ENCODE data around the gene EMILIN3.

Gene EMILIN3

DNA sequence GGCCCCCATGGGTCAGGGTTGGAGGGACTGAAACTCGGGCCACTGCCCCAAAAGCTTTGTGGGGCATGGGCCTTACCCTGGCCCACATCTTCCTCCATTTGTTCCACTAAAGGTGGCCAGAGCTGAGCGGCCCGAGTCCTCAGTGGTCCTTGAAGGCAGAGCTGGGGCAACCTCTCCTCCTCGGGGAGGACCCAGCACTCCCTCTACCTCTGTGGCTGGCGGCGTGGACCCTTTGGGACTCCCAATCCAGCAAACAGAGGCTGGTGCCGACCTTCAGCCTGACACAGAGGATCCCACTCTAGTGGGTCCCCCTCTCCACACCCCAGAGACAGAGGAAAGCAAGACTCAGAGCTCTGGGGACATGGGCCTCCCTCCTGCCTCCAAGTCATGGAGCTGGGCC lies 16.7 kb downstream of the EMILIN3 start:
- peaks cover 0 to 77% (median 69%) of the 10 kb centered on the region in 5 donors for H3K36me3 ChIP-seq (ENCODE audit: control insufficient read depth in 5 of 5, insufficient read depth in 5 of 5, low read length in 5 of 5)
- no peak overlapping the region for H3K9ac ChIP-seq (ENCODE audit: low read length in 5 of 5)
- H3K9me3 ChIP-seq (ENCODE audit: control insufficient read depth in 5 of 5, low read length in 5 of 5): no peaks in the 10 kb centered on the region
- no peaks in the 10 kb centered on the region for H3K27me3 ChIP-seq (ENCODE audit: control insufficient read depth in 5 of 5, insufficient read depth in 4 of 5, low read length in 5 of 5)
- no peaks in the 10 kb centered on the region for H3K4me1 ChIP-seq (ENCODE audit: control insufficient read depth in 5 of 5, insufficient read depth in 5 of 5, low read length in 5 of 5)
- H3K27ac ChIP-seq (ENCODE audit: low read depth, low read length): no peak overlapping the region
- H3K4me3 ChIP-seq (ENCODE audit: low read depth in 1 of 5, low read length in 5 of 5): no peak overlapping the region

DNA sequence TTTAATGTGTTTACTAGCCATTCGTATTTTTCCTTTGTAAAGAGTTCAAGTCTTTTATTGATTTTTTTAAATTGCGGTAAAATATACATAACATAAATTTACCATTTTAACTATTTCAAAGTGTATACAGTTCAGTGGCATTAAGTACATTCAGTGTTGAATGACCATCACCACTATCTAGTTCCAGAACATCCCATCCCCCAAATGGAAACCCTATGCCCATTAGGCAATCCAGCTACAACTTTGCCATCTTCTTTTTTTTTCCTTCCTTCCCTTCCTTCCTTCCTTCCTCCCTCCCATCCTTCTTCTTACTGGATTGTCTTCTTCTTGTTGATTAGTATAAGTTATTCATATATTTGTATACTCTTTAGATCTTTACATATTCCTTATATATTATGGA lies 17.4 kb downstream of the EMILIN3 start:
- no peak overlapping the region for H3K9ac ChIP-seq (ENCODE audit: low read length in 5 of 5)
- peaks cover 0 to 72% (median 65%) of the 10 kb centered on the region in 5 donors for H3K36me3 ChIP-seq (ENCODE audit: control insufficient read depth in 5 of 5, insufficient read depth in 5 of 5, low read length in 5 of 5)
- H3K4me3 ChIP-seq (ENCODE audit: low read depth in 1 of 5, low read length in 5 of 5): no peak overlapping the region
- no peak overlapping the region for H3K27ac ChIP-seq (ENCODE audit: low read depth, low read length)
- H3K27me3 ChIP-seq (ENCODE audit: control insufficient read depth in 5 of 5, insufficient read depth in 4 of 5, low read length in 5 of 5): no peaks in the 10 kb centered on the region
- no peaks in the 10 kb centered on the region for H3K9me3 ChIP-seq (ENCODE audit: control insufficient read depth in 5 of 5, low read length in 5 of 5)
- H3K4me1 ChIP-seq (ENCODE audit: control insufficient read depth in 5 of 5, insufficient read depth in 5 of 5, low read length in 5 of 5): no peaks in the 10 kb centered on the region

DNA sequence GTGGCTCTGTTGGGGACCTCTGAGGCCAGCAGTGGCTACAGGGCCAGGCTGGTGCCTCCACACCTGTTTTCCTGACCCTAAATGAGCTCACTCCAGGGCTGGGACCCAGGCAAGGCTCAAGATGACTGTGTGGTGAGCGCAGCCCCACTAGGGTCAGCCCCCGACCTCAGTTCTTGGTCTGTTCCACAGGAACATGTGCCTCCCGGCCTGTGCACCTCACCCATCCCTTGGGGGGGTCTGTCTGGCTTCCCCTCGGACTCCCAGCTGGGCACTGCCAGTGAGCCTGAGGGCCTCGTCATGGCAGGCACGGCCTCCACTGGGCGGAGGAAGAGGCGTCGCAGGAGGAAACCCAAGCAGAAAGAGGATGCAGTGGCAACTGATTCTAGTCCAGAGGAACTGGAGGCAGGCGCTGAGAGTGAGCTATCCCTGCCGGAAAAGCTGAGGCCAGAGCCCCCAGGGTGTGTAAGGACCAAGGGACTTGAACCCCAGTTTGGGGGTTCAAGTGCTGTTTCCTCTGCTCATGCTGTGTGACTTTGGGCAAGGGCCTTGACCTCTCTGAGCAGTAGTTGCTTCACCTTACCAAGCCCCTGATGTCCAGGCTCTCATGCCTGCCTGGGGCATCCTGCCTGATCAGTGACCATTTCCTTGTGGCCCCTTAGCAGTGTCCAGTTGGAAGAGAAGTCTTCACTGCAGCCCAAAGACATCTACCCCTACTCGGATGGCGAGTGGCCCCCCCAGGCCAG lies 18.0 kb downstream of the EMILIN3 start:
- H3K4me1 ChIP-seq (ENCODE audit: control insufficient read depth in 5 of 5, insufficient read depth in 5 of 5, low read length in 5 of 5): peaks cover 0 to under 1% (median 0%) of the 10 kb centered on the region in 5 donors
- H3K9me3 ChIP-seq (ENCODE audit: control insufficient read depth in 5 of 5, low read length in 5 of 5): no peaks in the 10 kb centered on the region
- no peak overlapping the region for H3K4me3 ChIP-seq (ENCODE audit: low read depth in 1 of 5, low read length in 5 of 5)
- H3K9ac ChIP-seq (ENCODE audit: low read length in 5 of 5): no peak overlapping the region
- peaks cover 0 to 70% (median 61%) of the 10 kb centered on the region in 5 donors for H3K36me3 ChIP-seq (ENCODE audit: control insufficient read depth in 5 of 5, insufficient read depth in 5 of 5, low read length in 5 of 5)
- H3K27ac ChIP-seq (ENCODE audit: low read depth, low read length): no peak overlapping the region
- no peaks in the 10 kb centered on the region for H3K27me3 ChIP-seq (ENCODE audit: control insufficient read depth in 5 of 5, insufficient read depth in 4 of 5, low read length in 5 of 5)

DNA sequence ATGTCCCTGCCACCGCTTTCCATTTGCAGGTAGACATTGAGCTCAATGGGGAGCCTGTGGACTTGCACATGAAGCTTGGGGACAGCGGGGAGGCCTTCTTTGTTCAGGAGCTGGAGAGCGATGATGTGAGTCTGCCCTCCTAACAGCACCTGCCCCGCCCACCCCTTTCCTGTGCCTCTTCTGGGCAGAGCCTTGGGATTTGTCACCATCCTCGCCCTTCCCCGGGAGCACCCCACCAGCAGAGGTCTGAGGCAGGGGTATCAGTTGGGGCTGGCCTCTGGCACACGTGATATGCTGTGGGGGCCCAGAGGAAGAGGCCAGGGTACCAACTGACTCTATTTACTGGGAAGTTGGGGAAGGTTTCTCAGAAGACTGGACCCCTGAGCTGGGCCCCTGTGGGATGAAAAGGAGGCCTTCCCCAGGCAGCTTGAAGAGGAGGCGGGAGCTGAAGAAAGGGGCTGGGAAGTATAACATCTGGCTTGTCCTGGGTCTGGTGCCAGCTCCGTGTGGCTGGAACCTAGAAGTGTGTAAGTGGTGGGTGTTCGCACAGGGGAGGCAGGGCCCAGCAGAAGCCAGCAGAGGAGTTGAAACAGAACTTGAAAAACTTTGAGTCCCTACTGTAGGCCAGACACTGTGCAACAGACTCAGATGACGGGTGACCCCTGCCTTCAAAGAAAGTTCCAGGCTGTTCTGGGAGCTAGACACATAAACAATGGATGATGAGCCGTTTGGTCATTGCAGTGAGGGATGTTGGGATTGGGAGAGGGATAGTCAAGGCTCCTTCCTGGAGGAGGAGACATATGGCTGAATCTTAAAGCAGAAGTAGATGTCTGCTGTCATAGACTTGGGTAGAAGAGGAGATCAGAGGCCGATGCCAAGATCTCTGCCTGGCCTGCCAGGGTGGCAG lies 18.8 kb downstream of the EMILIN3 start:
- Histone ChIP-seq H3K27ac (ENCODE audit: low read depth, low read length) (no peak overlapping the region), H3K36me3 (ENCODE audit: control insufficient read depth in 5 of 5, insufficient read depth in 5 of 5, low read length in 5 of 5) (peaks cover 0 to 63% (median 56%) of the 10 kb centered on the region in 5 donors)

DNA sequence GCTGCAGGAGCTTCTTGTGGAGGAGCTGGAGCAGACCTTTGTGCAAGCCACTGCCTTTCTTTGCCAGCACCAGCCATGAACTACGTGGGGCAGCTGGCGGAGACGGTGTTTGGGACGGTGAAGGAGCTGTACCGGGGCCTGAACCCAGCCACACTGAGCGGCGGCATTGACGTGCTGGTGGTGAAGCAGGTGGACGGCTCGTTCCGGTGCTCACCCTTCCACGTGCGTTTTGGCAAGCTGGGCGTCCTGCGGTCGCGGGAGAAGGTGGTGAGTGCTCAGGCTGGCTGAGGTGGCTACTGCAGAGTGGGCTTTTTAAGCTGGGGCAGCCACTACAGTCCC lies 20.9 kb downstream of the EMILIN3 start:
- Histone ChIP-seq H3K9ac (ENCODE audit: low read length in 5 of 5) (no peak overlapping the region), H3K9me3 (ENCODE audit: control insufficient read depth in 5 of 5, low read length in 5 of 5) (no peaks in the 10 kb centered on the region), H3K4me1 (ENCODE audit: control insufficient read depth in 5 of 5, insufficient read depth in 5 of 5, low read length in 5 of 5) (peaks cover 0 to 26% (median 20%) of the 10 kb centered on the region in 5 donors), H3K27ac (ENCODE audit: low read depth, low read length) (no peak overlapping the region), H3K36me3 (ENCODE audit: control insufficient read depth in 5 of 5, insufficient read depth in 5 of 5, low read length in 5 of 5) (peaks cover 0 to 49% (median 42%) of the 10 kb centered on the region in 5 donors), H3K27me3 (ENCODE audit: control insufficient read depth in 5 of 5, insufficient read depth in 4 of 5, low read length in 5 of 5) (no peaks in the 10 kb centered on the region), H3K4me3 (ENCODE audit: low read depth in 1 of 5, low read length in 5 of 5) (no peak overlapping the region)

More for the DNA sequence above, 18.8 kb downstream of the EMILIN3 start:
- Histone ChIP-seq H3K9me3 (ENCODE audit: control insufficient read depth in 5 of 5, low read length in 5 of 5) (no peaks in the 10 kb centered on the region), H3K4me1 (ENCODE audit: control insufficient read depth in 5 of 5, insufficient read depth in 5 of 5, low read length in 5 of 5) (peaks cover 0 to 9% (median 3%) of the 10 kb centered on the region in 5 donors), H3K9ac (ENCODE audit: low read length in 5 of 5) (no peak overlapping the region), H3K4me3 (ENCODE audit: low read depth in 1 of 5, low read length in 5 of 5) (no peak overlapping the region), H3K27me3 (ENCODE audit: control insufficient read depth in 5 of 5, insufficient read depth in 4 of 5, low read length in 5 of 5) (no peaks in the 10 kb centered on the region)

DNA sequence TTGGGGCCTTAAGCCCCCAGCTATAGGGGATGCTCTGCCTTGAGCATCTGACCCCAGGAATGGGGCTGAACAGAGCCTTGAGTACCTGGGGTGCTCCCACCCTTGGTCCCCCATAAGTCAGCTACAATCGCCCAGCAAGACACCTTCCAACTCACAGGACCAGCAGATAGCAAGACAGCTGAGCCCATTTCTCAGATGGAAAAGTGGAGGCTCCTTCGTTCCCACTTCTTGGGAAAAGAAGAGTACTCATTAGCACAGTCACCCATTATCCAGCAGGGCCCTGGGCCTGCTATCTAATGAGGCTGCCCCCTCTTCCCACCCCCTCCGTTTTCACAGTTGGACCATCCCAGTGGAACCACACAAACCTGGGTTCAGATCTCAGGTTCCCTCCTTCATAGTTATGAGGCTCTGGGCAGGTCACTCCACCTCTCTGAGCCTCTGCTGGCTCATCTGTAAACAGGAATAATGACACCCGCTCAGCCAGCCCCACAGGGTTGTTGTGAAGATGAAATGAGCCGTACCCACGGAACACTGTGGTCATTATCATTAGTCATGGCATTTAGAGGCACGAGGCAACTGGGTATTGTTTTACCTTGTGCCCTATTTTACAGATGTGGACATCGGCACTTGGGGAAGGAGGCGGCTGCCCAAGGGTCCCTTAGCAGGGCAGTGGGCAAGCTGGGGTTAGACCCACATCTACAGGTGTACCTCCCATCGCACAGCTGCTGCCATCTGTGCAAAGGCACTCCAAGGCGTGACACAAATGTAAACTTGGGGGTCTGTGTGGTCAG lies 21.5 kb downstream of the EMILIN3 start:
- H3K4me3 ChIP-seq (ENCODE audit: low read depth in 1 of 5, low read length in 5 of 5): no peak overlapping the region
- peaks cover 0 to 45% (median 38%) of the 10 kb centered on the region in 5 donors for H3K36me3 ChIP-seq (ENCODE audit: control insufficient read depth in 5 of 5, insufficient read depth in 5 of 5, low read length in 5 of 5)
- H3K27ac ChIP-seq (ENCODE audit: low read depth, low read length): no peak overlapping the region
- no peaks in the 10 kb centered on the region for H3K27me3 ChIP-seq (ENCODE audit: control insufficient read depth in 5 of 5, insufficient read depth in 4 of 5, low read length in 5 of 5)
- peaks cover 0 to 30% (median 24%) of the 10 kb centered on the region in 5 donors for H3K4me1 ChIP-seq (ENCODE audit: control insufficient read depth in 5 of 5, insufficient read depth in 5 of 5, low read length in 5 of 5)
- no peaks in the 10 kb centered on the region for H3K9me3 ChIP-seq (ENCODE audit: control insufficient read depth in 5 of 5, low read length in 5 of 5)
- peak overlapping the region in 1 of 5 donors; percentile 36 for H3K9ac ChIP-seq (ENCODE audit: low read length in 5 of 5)

DNA sequence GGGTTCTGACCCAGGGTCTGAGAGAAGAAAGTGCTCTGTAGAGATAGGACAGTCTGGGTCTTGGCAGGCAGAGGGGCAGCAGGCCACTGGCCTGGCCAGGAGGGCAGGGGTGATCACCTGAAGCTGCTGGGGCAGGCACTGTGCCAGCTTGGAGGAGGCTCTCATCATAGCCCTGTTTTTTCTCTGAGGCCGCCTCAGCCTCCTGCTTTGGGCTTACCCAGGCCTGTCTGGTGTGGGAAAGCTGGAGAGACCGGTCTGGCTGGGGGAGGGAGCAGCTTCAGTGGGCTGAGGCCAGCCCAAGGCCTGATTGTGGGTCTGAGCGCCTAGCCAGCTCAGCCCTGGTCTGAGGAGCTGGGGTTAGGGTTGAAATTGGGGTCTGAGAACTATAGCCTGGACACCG lies 22.1 kb downstream of the EMILIN3 start:
- peak overlapping the region in 1 of 5 donors; percentile 36 for H3K9ac ChIP-seq (ENCODE audit: low read length in 5 of 5)
- peaks cover 0 to under 1% (median 0%) of the 10 kb centered on the region in 5 donors for H3K27me3 ChIP-seq (ENCODE audit: control insufficient read depth in 5 of 5, insufficient read depth in 4 of 5, low read length in 5 of 5)
- H3K27ac ChIP-seq (ENCODE audit: low read depth, low read length): no peak overlapping the region
- peaks cover 0 to 35% (median 25%) of the 10 kb centered on the region in 5 donors for H3K4me1 ChIP-seq (ENCODE audit: control insufficient read depth in 5 of 5, insufficient read depth in 5 of 5, low read length in 5 of 5)
- peaks cover 0 to 38% (median 31%) of the 10 kb centered on the region in 5 donors for H3K36me3 ChIP-seq (ENCODE audit: control insufficient read depth in 5 of 5, insufficient read depth in 5 of 5, low read length in 5 of 5)
- H3K4me3 ChIP-seq (ENCODE audit: low read depth in 1 of 5, low read length in 5 of 5): no peak overlapping the region
- no peaks in the 10 kb centered on the region for H3K9me3 ChIP-seq (ENCODE audit: control insufficient read depth in 5 of 5, low read length in 5 of 5)

DNA sequence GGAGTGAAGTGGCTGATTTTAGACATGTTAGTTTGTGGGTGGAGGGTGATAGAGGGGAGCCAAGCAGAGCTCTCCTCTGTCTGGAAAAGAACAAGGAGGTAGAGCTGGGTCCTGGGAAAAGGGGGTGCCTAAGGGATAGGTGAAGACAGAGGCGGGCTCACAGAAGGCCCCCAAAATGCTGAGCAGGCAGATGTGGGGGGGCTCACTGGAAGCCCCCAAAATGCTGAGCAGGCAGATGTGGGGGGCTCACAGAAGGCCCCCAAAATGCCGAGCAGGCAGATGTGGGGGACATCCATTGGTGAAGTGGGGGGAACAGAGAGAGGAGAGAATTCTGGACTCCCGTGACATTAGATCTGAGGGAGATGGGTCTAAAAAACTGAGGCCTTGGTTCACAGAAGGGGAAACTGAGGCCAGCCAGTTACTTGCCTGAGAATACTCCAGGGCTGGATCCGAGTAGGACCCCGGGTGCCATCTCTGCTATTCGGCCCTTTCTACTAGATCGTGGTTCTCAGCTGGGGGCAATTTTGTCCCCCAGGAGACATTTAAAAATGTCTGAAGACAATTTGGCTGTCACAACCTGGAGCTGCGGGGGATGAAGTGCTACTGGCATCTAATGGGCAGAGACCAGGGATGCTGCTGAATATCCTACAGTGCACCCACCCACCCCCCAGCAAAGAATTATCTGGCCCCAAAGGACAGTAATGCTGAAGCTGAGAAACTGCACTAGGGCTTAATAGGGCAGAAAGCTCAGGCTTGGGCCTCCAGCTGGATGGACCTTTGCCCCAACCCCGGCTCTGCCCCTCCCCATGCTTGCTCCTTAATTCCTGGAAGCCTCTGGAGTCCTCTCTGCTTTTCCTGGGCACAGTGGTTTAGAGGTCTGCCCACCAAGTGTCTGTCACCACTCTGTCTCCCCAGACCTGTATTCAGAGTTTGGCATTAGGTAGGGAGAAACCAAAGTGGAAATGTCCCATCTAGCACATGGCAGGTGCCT lies 23.8 kb downstream of the EMILIN3 start:
- H3K27me3 ChIP-seq (ENCODE audit: control insufficient read depth in 5 of 5, insufficient read depth in 4 of 5, low read length in 5 of 5): peaks cover 0 to 2% (median 0%) of the 10 kb centered on the region in 5 donors
- H3K4me1 ChIP-seq (ENCODE audit: control insufficient read depth in 5 of 5, insufficient read depth in 5 of 5, low read length in 5 of 5): peaks cover 0 to 35% (median 25%) of the 10 kb centered on the region in 5 donors
- no peak overlapping the region for H3K4me3 ChIP-seq (ENCODE audit: low read depth in 1 of 5, low read length in 5 of 5)
- H3K9ac ChIP-seq (ENCODE audit: low read length in 5 of 5): peak overlapping the region in 3 of 5 donors; percentile 10 to 39 (median 30)
- H3K36me3 ChIP-seq (ENCODE audit: control insufficient read depth in 5 of 5, insufficient read depth in 5 of 5, low read length in 5 of 5): peaks cover 0 to 22% (median 16%) of the 10 kb centered on the region in 5 donors
- H3K9me3 ChIP-seq (ENCODE audit: control insufficient read depth in 5 of 5, low read length in 5 of 5): no peaks in the 10 kb centered on the region
- H3K27ac ChIP-seq (ENCODE audit: low read depth, low read length): no peak overlapping the region

Measured in subcutaneous abdominal adipose tissue (tissue), 5 donors.